Right lobe of liver (tissue), 6 donors: ENCODE data around the gene MUC6. TPM values are rescaled to one million over a fixed set of nuclear protein-coding genes. Genes with fewer than 3 reads are reported as not detected.
A peak's percentile ranks its signal among the peaks of the same experiment; 100 is the strongest.

Source experiments
- ATAC-seq, 4 donors: fragments of 200-7000 bp; cut with Tn5 transposase; one replicate each; pipeline ENCODE4 v1.9.1; 2020; ENCODE audit warnings: mild to moderate bottlenecking in 4 of 4, moderate library complexity in 4 of 4
- DNase-seq, 3 donors: peaks; one replicate each; pipeline ENCODE4 v3.0.0-alpha.2; 2020
- H3K27ac ChIP-seq, 3 donors: fragments of 200-600 bp; one replicate each; pipeline ENCODE4 v1.8.0; 2022
- H3K27me3 ChIP-seq, 2 donors: fragments of 200-600 bp; one replicate each; pipeline ENCODE4 v1.8.0; 2022
- H3K36me3 ChIP-seq, 4 donors: fragments of 200-600 bp; sonication (generic) in 1 of 4; one replicate each; pipeline versions ENCODE4 v1.5.1 to v1.8.0; 2017 to 2022; ENCODE audit warnings: control low read depth in 1 of 4
- H3K4me1 ChIP-seq, 4 donors: fragments of 200-600 bp; sonication (generic) in 1 of 4; one replicate each; pipeline versions ENCODE4 v1.5.1 to v1.8.0; 2017 to 2022; ENCODE audit warnings: control low read depth in 1 of 4
- H3K4me3 ChIP-seq, 3 donors: fragments of 200-600 bp; one replicate each; pipeline ENCODE4 v1.8.0; 2022
- H3K9me3 ChIP-seq, 4 donors: fragments of 200-600 bp; sonication (generic) in 1 of 4; one replicate each; pipeline versions ENCODE4 v1.5.1 to v1.8.0; 2017 to 2022; ENCODE audit warnings: control low read depth in 1 of 4
- POLR2A ChIP-seq: fragments of 450-650 bp; IDR thresholded peaks from one replicate; pipeline ENCODE4 v1.6.1; 2017; ENCODE audit warnings: antibody characterized with exemption, mild to moderate bottlenecking
- WGBS: methylation state at CpG from one replicate; pipeline ENCODE4 v1.1.6; 2018; ENCODE audit warnings: low coverage, low lambda C conversion rate; ENCODE audit not compliant: insufficient coverage; ENCODE audit errors: missing lambda C conversion rate; 5-methylcytosine and 5-hydroxymethylcytosine counted together
- intact Hi-C, 2 donors: fragments of 100-400 bp; cut with DNase I; formaldehyde crosslinking; loops; one replicate each; pipeline versions ENCODE4 v1.11.2 to v1.14.1; 2022
- total RNA-seq, 6 experiments: library from RNA; depleted of rRNA in 2 of 6; stranded (reverse); fragments of >200 nt in 2 of 6; fragmentation: NEBNext Ultra II Directional in 3 of 6; extraction: Animal tissue kit (Norgen Biotek cat#: 25700) in 3 of 6; gene quantifications; one replicate each; pipeline versions ENCODE4 v1.1.0 to v1.2.4, GENCODE V29; 2016 to 2023
- TF ChIP-seq, protein P1 (sequence below), 4 donors: fragments of 200-600 bp in 3 of 4; fragments of 450-650 bp in 1 of 4; IDR thresholded peaks; one replicate each; pipeline versions ENCODE4 v1.5.1 to v1.8.0; 2016 to 2022; ENCODE audit warnings: antibody characterized with exemption in 4 of 4, mild to moderate bottlenecking in 2 of 4
- donor health status: DM: no; HTN: yes; CAD: no.
- donor health status: DM: no; HTN: no; CAD: no.
- donor health status: DM: no; HTN: no; CAD: no.
- donor health status: DM: no; HTN: yes; CAD: no.
- donor health status: DM: no; HTN: yes; CAD: no.

Gene MUC6
- total RNA-seq, 6 experiments from 2014 or later: 0.31 to 2.1 (median 0.72) TPM

DNA sequence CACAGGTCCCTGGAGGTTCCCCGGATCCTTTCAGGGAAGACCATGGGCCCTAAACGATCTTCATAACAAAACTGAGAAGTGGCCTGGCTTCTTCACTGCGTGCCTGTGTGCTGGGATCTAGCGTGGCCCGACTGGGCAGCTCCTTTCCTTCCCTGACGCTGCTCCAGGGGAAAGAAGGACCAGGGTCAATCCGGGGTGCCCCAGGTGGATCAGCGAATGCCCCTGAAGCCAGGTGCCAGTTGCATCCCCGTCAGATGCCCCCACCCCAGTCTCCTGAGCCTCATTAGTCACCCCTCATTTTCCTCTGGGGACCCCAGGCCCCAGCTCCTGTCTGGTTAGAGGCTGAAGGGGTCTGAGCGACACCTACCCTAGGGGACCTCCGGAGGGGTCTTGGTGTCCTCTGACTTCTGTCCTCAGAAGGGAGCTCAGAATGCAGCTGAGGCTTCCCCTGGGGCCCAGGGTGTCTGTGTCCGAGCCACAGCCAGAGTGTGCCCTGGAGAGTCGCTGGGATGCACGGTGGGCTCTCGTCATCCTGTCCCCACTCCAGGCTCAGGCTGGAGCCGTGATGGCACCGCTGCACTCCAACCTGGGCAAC, 18.7 kb upstream of the MUC6 start:
- 83% methylated on average over 10 of the region's 17 CpGs for WGBS
- ATAC-seq (no peak), DNase-seq (peak in 1 of 3 donors; percentile 13)
- no peak overlapping the region for H3K4me3 ChIP-seq
- H3K36me3 ChIP-seq: no peaks in the 10 kb centered on the region
- no peak overlapping the region for H3K27ac ChIP-seq
- H3K27me3 ChIP-seq: no peaks in the 10 kb centered on the region
- H3K9me3 ChIP-seq: no peaks in the 10 kb centered on the region
- no peaks in the 10 kb centered on the region for H3K4me1 ChIP-seq
- TF ChIP-seq, protein P1, sequence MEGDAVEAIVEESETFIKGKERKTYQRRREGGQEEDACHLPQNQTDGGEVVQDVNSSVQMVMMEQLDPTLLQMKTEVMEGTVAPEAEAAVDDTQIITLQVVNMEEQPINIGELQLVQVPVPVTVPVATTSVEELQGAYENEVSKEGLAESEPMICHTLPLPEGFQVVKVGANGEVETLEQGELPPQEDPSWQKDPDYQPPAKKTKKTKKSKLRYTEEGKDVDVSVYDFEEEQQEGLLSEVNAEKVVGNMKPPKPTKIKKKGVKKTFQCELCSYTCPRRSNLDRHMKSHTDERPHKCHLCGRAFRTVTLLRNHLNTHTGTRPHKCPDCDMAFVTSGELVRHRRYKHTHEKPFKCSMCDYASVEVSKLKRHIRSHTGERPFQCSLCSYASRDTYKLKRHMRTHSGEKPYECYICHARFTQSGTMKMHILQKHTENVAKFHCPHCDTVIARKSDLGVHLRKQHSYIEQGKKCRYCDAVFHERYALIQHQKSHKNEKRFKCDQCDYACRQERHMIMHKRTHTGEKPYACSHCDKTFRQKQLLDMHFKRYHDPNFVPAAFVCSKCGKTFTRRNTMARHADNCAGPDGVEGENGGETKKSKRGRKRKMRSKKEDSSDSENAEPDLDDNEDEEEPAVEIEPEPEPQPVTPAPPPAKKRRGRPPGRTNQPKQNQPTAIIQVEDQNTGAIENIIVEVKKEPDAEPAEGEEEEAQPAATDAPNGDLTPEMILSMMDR (IDR thresholded peaks at IDR 0.05): no peak
- no peak for TF ChIP-seq POLR2A
- intact Hi-C loops: loop anchor here in 1 of 2 donors (10.0 kb wide), 2 partner anchors 160 to 200 kb away; no protein-coding TSS in a partner anchor

DNA sequence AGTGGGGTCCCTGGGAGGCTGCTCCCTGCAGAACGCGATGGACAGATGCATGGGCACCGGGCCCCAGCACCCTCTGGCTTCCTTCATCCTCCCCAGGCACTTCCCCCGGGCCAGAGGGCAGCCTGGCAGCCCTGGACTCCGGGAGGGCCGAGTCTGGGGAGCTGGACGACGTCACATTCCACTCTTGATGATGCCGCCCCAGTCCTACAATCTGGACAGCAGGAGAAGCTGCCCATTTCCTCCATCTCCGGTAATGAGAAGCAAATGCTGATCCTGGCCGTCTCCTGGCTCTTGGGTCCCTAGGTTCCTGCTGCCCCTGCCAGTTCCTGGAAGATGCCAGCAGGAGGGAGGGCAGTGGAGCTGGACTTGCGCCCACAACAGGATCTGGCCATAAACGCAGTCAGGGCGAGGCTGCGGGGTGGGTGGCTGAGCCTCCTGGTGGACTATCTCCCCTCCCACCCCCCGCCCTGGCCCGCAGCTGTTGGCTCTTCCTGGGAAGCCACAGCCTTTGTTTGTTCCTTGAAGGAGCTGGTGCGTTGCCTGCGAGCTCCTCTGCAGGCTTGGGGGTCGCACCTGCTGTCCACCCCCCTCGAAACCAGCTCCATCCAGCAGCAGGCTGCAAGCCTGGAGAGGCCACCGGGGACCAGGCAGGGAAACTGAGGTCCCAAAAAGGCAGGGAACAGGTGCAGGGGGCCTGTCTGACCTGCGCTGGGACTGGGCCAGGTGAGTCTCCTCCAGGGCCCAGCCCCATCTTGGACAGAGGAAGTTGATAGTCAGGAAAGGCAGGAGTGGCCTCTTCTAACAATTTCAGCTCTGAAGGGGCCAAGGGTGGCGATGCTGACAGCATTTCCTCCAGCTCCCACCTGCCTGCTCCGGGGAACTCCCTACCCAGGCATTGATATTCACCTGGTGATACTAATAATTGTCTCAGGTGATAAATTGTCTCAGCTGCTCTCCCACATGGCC, 17.9 kb upstream of the MUC6 start:
- Histone ChIP-seq H3K27ac (no peak overlapping the region), H3K36me3 (no peaks in the 10 kb centered on the region), H3K4me3 (no peak overlapping the region), H3K4me1 (no peaks in the 10 kb centered on the region), H3K27me3 (no peaks in the 10 kb centered on the region), H3K9me3 (no peaks in the 10 kb centered on the region)
- TF ChIP-seq, protein P1 (IDR thresholded peaks at IDR 0.05): no peak
- TF ChIP-seq POLR2A: no peak
- DNase-seq: peak in 1 of 3 donors; percentile 11
- ATAC-seq: no peak
- intact Hi-C loops: loop anchor here (5.0 to 10.0 kb wide), 3 partner anchors 160 to 207 kb away; no protein-coding TSS in a partner anchor
- 55% methylated on average over 9 of the region's 25 CpGs for WGBS

DNA sequence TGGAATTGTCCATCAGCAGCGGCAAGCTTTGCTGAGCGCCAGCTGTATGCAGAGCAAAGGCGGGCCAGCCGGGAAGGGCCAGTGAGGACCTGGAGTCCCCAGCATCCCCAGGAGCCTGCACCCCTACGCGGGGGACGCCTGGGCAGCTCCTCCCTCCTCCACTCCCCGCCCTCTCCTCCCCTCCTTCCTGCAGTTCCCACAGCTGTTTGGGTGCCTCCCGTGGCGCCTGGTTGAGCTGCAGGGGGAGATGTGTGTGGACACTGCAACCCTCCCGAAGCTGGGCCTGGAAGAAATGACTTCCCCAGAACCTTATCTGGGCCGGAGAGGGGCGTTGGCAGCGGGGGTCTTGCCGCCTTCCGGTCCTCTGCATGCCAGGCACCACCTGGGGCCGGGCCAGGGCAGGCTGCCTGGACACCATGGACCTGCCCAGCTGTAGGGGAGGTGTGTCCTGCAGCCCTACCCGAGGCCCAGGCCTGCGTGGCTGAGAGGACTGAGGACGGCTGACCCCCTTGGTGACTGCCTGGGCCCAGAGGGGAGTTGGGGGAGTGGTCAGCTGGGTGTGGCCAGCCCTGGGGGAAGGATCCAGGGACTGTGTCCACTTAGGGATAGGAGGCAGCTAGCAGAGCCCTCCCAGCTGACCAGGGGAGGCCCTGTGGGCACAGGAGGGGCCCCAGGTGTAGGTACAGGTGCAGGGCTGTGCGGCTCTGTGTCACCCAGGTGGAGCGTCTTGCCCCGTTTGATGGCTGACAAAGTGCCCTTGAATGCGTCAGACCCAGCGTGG, 16.8 kb upstream of the MUC6 start:
- Histone ChIP-seq H3K4me3 (no peak overlapping the region), H3K36me3 (no peaks in the 10 kb centered on the region), H3K27me3 (no peaks in the 10 kb centered on the region), H3K27ac (no peak overlapping the region), H3K4me1 (no peaks in the 10 kb centered on the region), H3K9me3 (no peaks in the 10 kb centered on the region)
- intact Hi-C loops: loop anchor here (5.0 to 10.0 kb wide), 3 partner anchors 159 to 206 kb away; no protein-coding TSS in a partner anchor
- DNase-seq (peak in 2 of 3 donors; percentile 14 to 48), ATAC-seq (no peak)
- TF ChIP-seq POLR2A: no peak
- TF ChIP-seq, protein P1 (IDR thresholded peaks at IDR 0.05): no peak
- WGBS: no CpG with 5 or more reads among the region's 25 CpGs
